Endothelial cell of umbilical vein (primary cell): Measurements from ENCODE around the gene METTL24. TPM values are rescaled to one million over a fixed set of nuclear protein-coding genes. Genes with fewer than 3 reads are reported as not detected.

Experiments used
- BruUV-seq: library from RNA; stranded (reverse); fragments of 400-500 nt; replicated peaks from 2 replicates; lab custom pipeline; 2021; lab: Mats Ljungman, UMichigan
- CTCF ChIA-PET: fragments of 300-600, 350-600 bp; sonication (Branson Sonifier 250); formaldehyde crosslinking; loops from one replicate; lab custom pipeline; 2021; ENCODE audit warnings: antibody characterized with exemption, inconsistent platforms; lab: Charles Lee
- POLR2A ChIA-PET: fragments of 300-600, 350-600 bp; sonication (Branson Sonifier 250); formaldehyde crosslinking; loops from one replicate; lab custom pipeline; 2021; ENCODE audit warnings: antibody characterized with exemption, inconsistent platforms; lab: Charles Lee
- DNase-seq: peaks from one replicate; pipeline ENCODE4 v3.0.0-alpha.2; 2011; ENCODE audit warnings: low read depth, low spot score
- FAIRE-seq: peaks from 2 replicates; lab custom pipeline; 2011; peaks lifted over from hg19 to GRCh38; lab: Jason Lieb, UNC
- H2AFZ ChIP-seq: 2 replicates; pipeline ENCODE4 v1.6.0; 2012; ENCODE audit warnings: low read depth, low read length, control low read depth, inconsistent platforms
- H3K27ac ChIP-seq: 2 replicates; pipeline ENCODE4 v1.5.1; 2011; ENCODE audit warnings: low read depth, mild to moderate bottlenecking, control low read depth, low read length, moderate library complexity; ENCODE audit not compliant: insufficient read depth
- H3K27me3 ChIP-seq, 2 experiments: 2 replicates each; pipeline versions ENCODE4 v1.6.0 to v1.6.1; 2011; ENCODE audit warnings: low read length in 2 of 2, mixed read lengths in 1 of 2; ENCODE audit not compliant: control insufficient read depth in 2 of 2, insufficient read depth in 2 of 2
- H3K36me3 ChIP-seq, 2 experiments: 2 replicates in 1 of 2; 3 replicates in 1 of 2; pipeline ENCODE4 v1.5.1; 2011; ENCODE audit warnings: low read length in 2 of 2, mild to moderate bottlenecking in 1 of 2, moderate library complexity in 1 of 2; ENCODE audit not compliant: control insufficient read depth in 2 of 2, insufficient read depth in 2 of 2; ENCODE audit errors: extremely low read depth in 1 of 2
- H3K4me1 ChIP-seq: 3 replicates; pipeline ENCODE4 v1.5.1; 2011; ENCODE audit warnings: mild to moderate bottlenecking, low read length; ENCODE audit not compliant: control insufficient read depth, insufficient read depth; ENCODE audit errors: extremely low read depth
- H3K4me2 ChIP-seq: 2 replicates; pipeline ENCODE4 v1.6.1; 2011; ENCODE audit warnings: low read length, control low read depth, mixed read lengths; ENCODE audit not compliant: insufficient read depth
- H3K4me3 ChIP-seq, 3 experiments: fragments of 200-600 bp in 1 of 3; sonication (generic), shearing (Covaris generic) in 1 of 3; replicated peaks in 1 of 3; 2 replicates each; pipeline ENCODE4 v1.5.1; 2011 to 2016; ENCODE audit warnings: control low read depth in 3 of 3, low read length in 3 of 3, mild to moderate bottlenecking in 2 of 3, inconsistent platforms in 1 of 3, low read depth in 1 of 3, moderate library complexity in 1 of 3; ENCODE audit not compliant: insufficient read depth in 1 of 3
- H3K79me2 ChIP-seq: 2 replicates; pipeline ENCODE4 v1.6.0; 2012; ENCODE audit warnings: low read length, inconsistent platforms; ENCODE audit not compliant: control insufficient read depth, insufficient read depth
- H3K9ac ChIP-seq: replicated peaks from 2 replicates; pipeline ENCODE3; 2011; ENCODE audit warnings: low read length, control low read depth; ENCODE audit not compliant: insufficient read depth; ENCODE audit errors: extremely low read depth
- H3K9me1 ChIP-seq: replicated peaks from 3 replicates; pipeline ENCODE4 v1.6.0; 2011; ENCODE audit warnings: mild to moderate bottlenecking, low read length; ENCODE audit not compliant: control insufficient read depth, insufficient read depth; ENCODE audit errors: extremely low read depth
- H3K9me3 ChIP-seq: replicated peaks from 2 replicates; pipeline ENCODE4 v1.5.1; 2012; ENCODE audit warnings: low read length, inconsistent platforms; ENCODE audit not compliant: control insufficient read depth, insufficient read depth
- H4K20me1 ChIP-seq: replicated peaks from 2 replicates; pipeline ENCODE3; 2011; ENCODE audit warnings: mild to moderate bottlenecking, low read length; ENCODE audit not compliant: control insufficient read depth, insufficient read depth; ENCODE audit errors: extremely low read depth
- EZH2 ChIP-seq: IDR thresholded peaks from 2 replicates; pipeline ENCODE4 v1.6.1; 2012; ENCODE audit warnings: borderline replicate concordance, low read depth, mild to moderate bottlenecking, moderate library complexity, low read length, inconsistent platforms; ENCODE audit not compliant: severe bottlenecking
- FOS ChIP-seq: IDR thresholded peaks from 2 replicates; pipeline ENCODE4 v1.6.1; 2011; ENCODE audit warnings: mild to moderate bottlenecking, low read length, moderate library complexity, borderline replicate concordance; ENCODE audit not compliant: insufficient read depth
- GATA2 ChIP-seq: IDR thresholded peaks from 2 replicates; pipeline ENCODE4 v1.7.0; 2011; ENCODE audit warnings: low read depth, mild to moderate bottlenecking, moderate library complexity, mixed read lengths, low read length; ENCODE audit not compliant: insufficient read length, insufficient read depth
- JUN ChIP-seq: IDR thresholded peaks from 2 replicates; pipeline ENCODE4 v1.6.1; 2011; ENCODE audit warnings: borderline replicate concordance, low read depth; ENCODE audit not compliant: insufficient read length, insufficient read depth
- MAX ChIP-seq: IDR thresholded peaks from 2 replicates; pipeline ENCODE4 v1.6.1; 2011; ENCODE audit not compliant: insufficient read depth, insufficient read length
- MYC ChIP-seq: IDR thresholded peaks from one replicate; pipeline ENCODE4 v1.6.1; 2011; ENCODE audit warnings: mild to moderate bottlenecking, low read depth, low read length
- POLR2A ChIP-seq: IDR thresholded peaks from 2 replicates; pipeline ENCODE4 v1.6.1; 2012; ENCODE audit warnings: low read depth, mild to moderate bottlenecking, control low read depth, low read length
- POLR2AphosphoS5 ChIP-seq: IDR thresholded peaks from 2 replicates; pipeline ENCODE4 v1.6.1; 2012; ENCODE audit warnings: low read depth, mild to moderate bottlenecking, control low read depth, low read length, moderate library complexity; ENCODE audit not compliant: insufficient read depth
- dilution Hi-C: fragments of 300-500 bp; cut with MboI; formaldehyde crosslinking; loops from one replicate; pipeline ENCODE4 v1.15.0; 2019; ENCODE audit warnings: low sequenced_read_pairs; ENCODE audit not compliant: extremely low pct_ligation_motif_present
- intact Hi-C: fragments of 100-400 bp; cut with micrococcal nuclease; formaldehyde crosslinking; loops from one replicate; pipeline ENCODE4 v1.10.0; 2022
- polyA plus RNA-seq, 4 experiments: library from polyadenylated mRNA; depleted of rRNA in 3 of 4; stranded (reverse) in 3 of 4; unstranded in 1 of 4; fragments of >200 nt; gene quantifications; 2 replicates each; pipeline versions ENCODE4 v1.2.1 to v1.2.3, GENCODE V29; 2011 to 2012; ENCODE audit warnings: missing spikeins in 1 of 4
- total RNA-seq: library from RNA; stranded (reverse); gene quantifications from 2 replicates; pipeline ENCODE4 v1.2.3, GENCODE V29; 2021
- TF ChIP-seq, protein P1 (sequence below), 2 donors: IDR thresholded peaks; 1 replicate in 1 of 2; 2 replicates in 1 of 2; pipeline ENCODE4 v1.5.1; 2011; ENCODE audit warnings: low read length in 2 of 2, mild to moderate bottlenecking in 2 of 2, moderate library complexity in 2 of 2, control low read depth in 1 of 2, inconsistent platforms in 1 of 2, low read depth in 1 of 2; ENCODE audit not compliant: insufficient read depth in 1 of 2; ENCODE audit errors: extremely low read depth in 1 of 2

Gene METTL24
- total and polyA plus RNA-seq, 2 donors (not counting 3 experiments of a cell fraction or from before 2014, with no cell fraction given) = not detected

DNA sequence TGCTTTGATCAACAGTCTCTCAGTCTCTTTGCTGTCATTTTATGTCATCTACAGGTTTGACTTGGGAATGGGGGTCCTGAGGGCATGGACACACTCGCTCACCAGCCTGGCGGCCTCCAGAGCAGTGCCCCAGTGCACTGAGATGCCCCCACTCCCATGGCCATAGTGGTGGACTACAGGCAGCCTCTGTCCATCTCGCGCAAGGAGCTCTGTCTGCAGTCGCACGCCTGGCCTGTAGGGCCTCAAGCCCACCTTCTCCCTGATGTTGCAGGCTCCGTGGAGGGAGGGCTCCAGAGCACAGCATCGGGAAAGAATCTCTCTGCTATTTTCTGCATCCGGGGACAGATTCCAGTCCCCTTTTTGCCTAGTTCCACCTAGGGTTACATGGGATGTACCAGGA lies 34.6 kb upstream of the METTL24 start:
- no peaks in the 10 kb centered on the region for H4K20me1 ChIP-seq
- no peaks in the 10 kb centered on the region for H3K36me3 ChIP-seq
- no peak overlapping the region for H3K9ac ChIP-seq
- DNase-seq (no peak), FAIRE-seq (no peak)
- H3K79me2 ChIP-seq = no peaks in the 10 kb centered on the region
- no peak overlapping the region for H3K4me3 ChIP-seq
- peaks cover under 1 to 2% of the 10 kb centered on the region in 2 experiments for H3K27me3 ChIP-seq
- H3K4me1 ChIP-seq = peaks cover 17% of the 10 kb centered on the region
- no peak overlapping the region for H3K27ac ChIP-seq
- ChIA-PET POLR2A (interaction anchor here (0.5 kb wide), 1 partner anchor 596 kb away, joined by 3 read pairs; no protein-coding TSS in a partner anchor), CTCF (interaction anchor here (0.6 to 9.2 kb wide), 10 partner anchors 10 to 865 kb away, joined by 3 to 192 read pairs (median 4); no protein-coding TSS in a partner anchor)
- no peaks in the 10 kb centered on the region for H3K9me1 ChIP-seq
- no TSS peak for BruUV-seq
- intact Hi-C loops (no loop called here), dilution Hi-C loops (no loop called here)
- H3K4me2 ChIP-seq = no peak overlapping the region
- H3K9me3 ChIP-seq = no peaks in the 10 kb centered on the region
- H2AFZ ChIP-seq = no peak overlapping the region
- TF ChIP-seq JUN = no peak
- no peak for TF ChIP-seq MAX
- TF ChIP-seq FOS = no peak
- no peak for TF ChIP-seq MYC
- TF ChIP-seq GATA2 = no peak
- TF ChIP-seq, protein P1, sequence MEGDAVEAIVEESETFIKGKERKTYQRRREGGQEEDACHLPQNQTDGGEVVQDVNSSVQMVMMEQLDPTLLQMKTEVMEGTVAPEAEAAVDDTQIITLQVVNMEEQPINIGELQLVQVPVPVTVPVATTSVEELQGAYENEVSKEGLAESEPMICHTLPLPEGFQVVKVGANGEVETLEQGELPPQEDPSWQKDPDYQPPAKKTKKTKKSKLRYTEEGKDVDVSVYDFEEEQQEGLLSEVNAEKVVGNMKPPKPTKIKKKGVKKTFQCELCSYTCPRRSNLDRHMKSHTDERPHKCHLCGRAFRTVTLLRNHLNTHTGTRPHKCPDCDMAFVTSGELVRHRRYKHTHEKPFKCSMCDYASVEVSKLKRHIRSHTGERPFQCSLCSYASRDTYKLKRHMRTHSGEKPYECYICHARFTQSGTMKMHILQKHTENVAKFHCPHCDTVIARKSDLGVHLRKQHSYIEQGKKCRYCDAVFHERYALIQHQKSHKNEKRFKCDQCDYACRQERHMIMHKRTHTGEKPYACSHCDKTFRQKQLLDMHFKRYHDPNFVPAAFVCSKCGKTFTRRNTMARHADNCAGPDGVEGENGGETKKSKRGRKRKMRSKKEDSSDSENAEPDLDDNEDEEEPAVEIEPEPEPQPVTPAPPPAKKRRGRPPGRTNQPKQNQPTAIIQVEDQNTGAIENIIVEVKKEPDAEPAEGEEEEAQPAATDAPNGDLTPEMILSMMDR (IDR thresholded peaks at IDR 0.05; ENCODE audit: extremely low read depth in 1 of 2, insufficient read depth in 1 of 2, low read depth in 1 of 2, low read length in 2 of 2) = no peak
- no peak for TF ChIP-seq POLR2A
- no peak for TF ChIP-seq EZH2
- TF ChIP-seq POLR2AphosphoS5 = no peak
